Measurements from ENCODE around the gene SYT6. TPM values are rescaled to one million over a fixed set of nuclear protein-coding genes. Genes with fewer than 3 reads are reported as not detected.

Gene SYT6
- total and polyA plus RNA-seq, 10 of the 15 experiments (the other 5 are each of a cell fraction or from before 2014, with no cell fraction given), result 0.05 to 0.39 TPM; not detected in 8

- no peak overlapping the region for H3K4me2 ChIP-seq (ENCODE audit: control insufficient read depth, insufficient read depth)
- no peaks in the 10 kb centered on the region for H3K79me2 ChIP-seq (ENCODE audit: control insufficient read depth, insufficient read depth, low read length)
- no peak overlapping the region for H3K27ac ChIP-seq (ENCODE audit: control insufficient read depth, insufficient read depth)
- no TSS peak for BruUV-seq (replicated peaks)
- ChIA-PET RAD21 (ENCODE audit: unreplicated experiment) (no interaction called here), SMC1A (ENCODE audit: uncharacterized antibody, unreplicated experiment) (interaction anchor here (0.7 to 1.2 kb wide), 3 partner anchors 11 to 84 kb away, joined by 3 to 4 read pairs (median 4); no protein-coding TSS in a partner anchor), CTCF (interaction anchor here (0.7 to 1.5 kb wide), 3 partner anchors 12 to 29 kb away, joined by 3 read pairs; no protein-coding TSS in a partner anchor), POLR2A (no interaction called here)
- WGBS (ENCODE audit: insufficient coverage, insufficient replicate concordance, low lambda C conversion rate, missing lambda C conversion rate), result 41% methylated on average over 8 of the region's 8 CpGs
- peaks cover 0 to 4% of the 10 kb centered on the region in 2 experiments; a peak in 1 of 4 replicates for H3K27me3 ChIP-seq (replicated peaks in 1 of 2; ENCODE audit: control insufficient read depth in 2 of 2, insufficient read depth in 2 of 2, low read length in 1 of 2)
- H4K20me1 ChIP-seq (ENCODE audit: control insufficient read depth, insufficient read depth), result no peaks in the 10 kb centered on the region
- peaks cover 6% of the 10 kb centered on the region; the same call in 1 of the 3 replicates for H3K9me3 ChIP-seq (replicated peaks; ENCODE audit: control insufficient read depth, insufficient read depth, low read length)
- in situ Hi-C loops (cut with MboI), result no loop called here
- FAIRE-seq (no peak), ATAC-seq (no peak), DNase-seq (ENCODE audit: low read depth, low spot score) (no peak)
- no peak overlapping the region for H3K9ac ChIP-seq (ENCODE audit: control insufficient read depth, insufficient read depth, low read length)
- H3K4me1 ChIP-seq (ENCODE audit: control insufficient read depth, insufficient read depth, low read length), result no peaks in the 10 kb centered on the region
- no peaks in the 10 kb centered on the region for H3K36me3 ChIP-seq (ENCODE audit: control insufficient read depth in 2 of 2, insufficient read depth in 2 of 2, low read length in 1 of 2)
- no peak for TF ChIP-seq MAX (IDR thresholded peaks at IDR 0.05; ENCODE audit: low read depth, low read length)
- no peak for TF ChIP-seq KLF5 (IDR thresholded peaks at IDR 0.05; ENCODE audit: partially characterized antibody)
- no peak for TF ChIP-seq HDAC6 (IDR thresholded peaks at IDR 0.05; ENCODE audit: unreplicated experiment)
- TF ChIP-seq TBL1XR1 (IDR thresholded peaks at IDR 0.05; ENCODE audit: low read depth, low read length), result no peak
- no peak for TF ChIP-seq RAD21 (IDR thresholded peaks at IDR 0.05; ENCODE audit: insufficient read depth, low read depth, low read length)
- TF ChIP-seq DPF2 (IDR thresholded peaks at IDR 0.05), result no peak
- TF ChIP-seq KDM1A (IDR thresholded peaks at IDR 0.05; ENCODE audit: borderline replicate concordance), result no peak
- TF ChIP-seq ATF7 (IDR thresholded peaks at IDR 0.05; ENCODE audit: low read depth), result no peak
- TF ChIP-seq RFX5 (IDR thresholded peaks at IDR 0.05; ENCODE audit: low read depth, low read length), result no peak
- TF ChIP-seq HDAC2 (IDR thresholded peaks at IDR 0.05), result no peak
- no peak for TF ChIP-seq GATAD2B (conservative IDR thresholded peaks at IDR 0.05; ENCODE audit: low read depth)
- no peak for TF ChIP-seq CREM (IDR thresholded peaks at IDR 0.05; ENCODE audit: low read depth)
- no peak for TF ChIP-seq USF2 (IDR thresholded peaks at IDR 0.05; ENCODE audit: borderline replicate concordance, low read depth, low read length)
- no peak for TF ChIP-seq ZNF207 (IDR thresholded peaks at IDR 0.05; ENCODE audit: borderline replicate concordance)
- TF ChIP-seq PML (IDR thresholded peaks at IDR 0.05; ENCODE audit: low read length), result no peak
- TF ChIP-seq MTA3 (IDR thresholded peaks at IDR 0.05; ENCODE audit: borderline replicate concordance, low read length), result no peak
- no peak for TF ChIP-seq ETV6 (conservative IDR thresholded peaks at IDR 0.05 in 1 of 2, IDR thresholded peaks at IDR 0.05 in 1 of 2; ENCODE audit: borderline replicate concordance in 1 of 2, low read depth in 1 of 2)
- TF ChIP-seq ASH2L (IDR thresholded peaks at IDR 0.05; ENCODE audit: borderline replicate concordance, low read depth), result no peak
- no peak overlapping the region for H3K4me3 ChIP-seq
- intact Hi-C loops (cut with micrococcal nuclease; ENCODE audit: unreplicated experiment), result no loop called here
- no peak overlapping the region for H2AFZ ChIP-seq (ENCODE audit: control insufficient read depth, low read depth, low read length)
Observed at GRCh38 chr1:114062477-114063099, 91.1 kb downstream of the SYT6 start.

Data from GM12878 (cell line).